Stimulated activated naive CD4-positive, alpha-beta T cell treated with Interleukin-2 at 50 U/mL for 16 hours (primary cell): ENCODE data around the gene TEX35.
"Not testable (repeated sequence)": the region's sequence is repeated elsewhere in the genome, so short reads cannot be mapped to it uniquely, and the experiment has no call there.

Experiments
- DNase-seq: peaks from one replicate; lab custom pipeline; 2025; lab: John Stamatoyannopoulos, UW

The TEX35 gene

DNA sequence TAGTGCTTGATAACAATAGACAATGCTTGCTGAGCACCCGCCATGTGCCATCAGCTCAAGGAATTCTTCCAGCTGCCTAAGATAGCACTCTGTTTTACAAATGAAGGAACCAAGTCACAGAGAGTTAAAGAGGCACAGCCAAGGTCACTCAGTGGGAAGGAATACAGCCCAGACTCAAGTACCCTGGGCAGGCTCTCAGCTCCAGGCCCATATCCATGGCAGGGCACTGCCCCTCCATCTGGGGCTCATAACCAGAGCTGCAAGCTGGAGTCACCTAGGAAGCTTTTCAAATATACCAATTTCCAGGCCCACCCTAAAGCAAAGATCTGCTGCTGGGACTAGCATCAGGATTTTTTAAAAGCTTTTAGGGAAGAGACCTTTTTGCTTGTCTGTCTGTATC lies 17.8 kb upstream of the TEX35 start:
- no peak for DNase-seq

DNA sequence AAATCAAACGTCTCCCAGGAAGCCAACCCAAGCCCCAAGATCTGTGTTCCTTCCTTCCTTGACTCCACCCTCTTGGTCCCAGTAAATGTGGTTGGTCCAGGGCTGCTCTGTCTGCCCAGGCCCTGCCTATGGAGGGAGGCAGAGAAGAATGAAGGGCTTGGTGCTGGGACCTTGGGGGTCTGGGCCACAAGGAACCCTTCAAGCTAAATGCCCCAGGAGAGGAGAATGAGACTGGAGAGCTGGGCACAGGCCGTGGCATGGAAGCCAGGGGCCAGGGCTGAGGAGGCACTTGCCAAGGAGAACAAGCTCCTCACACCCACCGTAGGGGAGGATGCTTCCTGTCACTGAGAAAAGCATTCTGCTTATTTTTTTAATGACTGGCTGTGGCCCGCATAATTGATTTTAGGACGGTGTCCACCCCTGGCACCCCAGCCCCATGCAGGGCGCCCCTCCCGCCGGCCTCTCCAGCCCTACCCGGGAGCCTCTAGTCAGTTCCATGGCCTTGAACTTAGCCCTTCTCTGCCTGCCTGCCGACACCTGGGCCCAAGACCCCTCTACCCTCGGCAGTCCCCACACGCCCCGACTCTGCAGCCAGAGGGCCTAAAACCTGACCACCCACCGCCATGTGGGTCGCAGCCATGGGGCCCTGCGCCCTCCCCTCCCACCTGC lies 17.0 kb upstream of the TEX35 start:
- DNase-seq, result no peak

DNA sequence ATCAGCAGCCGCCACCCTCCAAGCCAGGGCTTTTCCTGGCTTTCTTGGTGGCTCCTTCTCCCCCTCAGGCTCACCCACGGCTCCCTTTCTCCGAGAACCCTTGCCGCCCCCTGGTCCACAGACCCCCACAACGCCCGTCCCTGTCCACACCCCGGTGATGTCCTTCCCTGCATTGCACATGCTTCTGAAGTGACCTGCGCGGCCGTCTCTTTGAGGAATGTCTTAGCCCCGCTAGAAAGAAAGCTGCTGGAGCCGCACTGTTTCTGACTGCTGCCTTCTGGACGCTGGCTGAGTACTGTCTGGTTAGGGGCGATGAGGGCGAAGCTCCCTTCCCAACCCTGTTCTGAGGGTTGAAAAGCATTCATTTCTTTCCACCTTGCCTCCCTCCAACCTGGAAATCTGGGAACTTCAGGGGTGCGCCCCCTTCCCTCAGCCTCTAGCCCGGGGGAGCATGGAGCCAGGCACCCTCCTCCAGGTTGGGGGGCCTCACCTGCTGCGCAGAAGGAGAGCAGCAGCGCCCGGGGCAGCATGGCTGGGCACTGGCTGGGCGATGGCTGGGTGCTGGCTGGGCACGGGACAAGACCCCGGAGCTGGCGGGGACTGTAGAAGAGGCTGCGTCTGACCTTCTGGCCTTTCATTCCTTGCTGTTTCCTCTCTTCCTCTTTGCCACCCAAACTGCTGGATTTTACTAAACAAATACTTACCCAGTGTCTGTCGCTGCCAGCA lies 16.3 kb upstream of the TEX35 start, which contains the start of gene CLEC20A:
Gene CLEC20A (minus strand): TSS at position 555 of the 726 bp plus-strand sequence. CDS start 25 bp downstream, at position 530.
- no peak for DNase-seq

DNA sequence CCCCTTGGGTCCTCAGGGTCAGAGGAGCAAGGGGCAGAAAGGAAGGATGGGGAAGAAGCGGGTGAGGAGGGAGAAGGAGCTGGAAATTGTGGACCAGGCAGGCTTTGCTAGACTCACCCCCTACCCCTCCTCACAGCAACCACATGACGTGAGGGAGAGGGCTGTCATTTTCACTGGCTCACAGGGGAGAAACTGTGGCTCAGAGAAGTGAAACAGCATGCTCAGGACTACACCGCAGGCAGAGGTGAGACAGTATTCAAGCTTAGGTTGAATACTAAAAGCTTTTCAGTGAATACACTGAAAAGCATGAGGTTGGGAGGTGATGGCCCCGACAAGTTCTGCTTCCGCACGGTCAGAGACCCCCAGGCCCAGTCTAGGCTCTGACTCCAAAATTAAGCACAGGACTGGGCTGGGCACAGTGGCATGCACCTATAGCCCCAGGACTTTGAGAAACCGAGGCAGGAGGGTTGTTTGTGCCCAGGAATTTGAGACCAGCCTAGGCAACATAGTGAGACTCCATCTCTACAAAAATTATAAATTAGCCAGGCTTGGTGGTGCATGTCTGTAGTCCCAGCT lies 14.9 kb upstream of the TEX35 start:
- DNase-seq, result no peak

DNA sequence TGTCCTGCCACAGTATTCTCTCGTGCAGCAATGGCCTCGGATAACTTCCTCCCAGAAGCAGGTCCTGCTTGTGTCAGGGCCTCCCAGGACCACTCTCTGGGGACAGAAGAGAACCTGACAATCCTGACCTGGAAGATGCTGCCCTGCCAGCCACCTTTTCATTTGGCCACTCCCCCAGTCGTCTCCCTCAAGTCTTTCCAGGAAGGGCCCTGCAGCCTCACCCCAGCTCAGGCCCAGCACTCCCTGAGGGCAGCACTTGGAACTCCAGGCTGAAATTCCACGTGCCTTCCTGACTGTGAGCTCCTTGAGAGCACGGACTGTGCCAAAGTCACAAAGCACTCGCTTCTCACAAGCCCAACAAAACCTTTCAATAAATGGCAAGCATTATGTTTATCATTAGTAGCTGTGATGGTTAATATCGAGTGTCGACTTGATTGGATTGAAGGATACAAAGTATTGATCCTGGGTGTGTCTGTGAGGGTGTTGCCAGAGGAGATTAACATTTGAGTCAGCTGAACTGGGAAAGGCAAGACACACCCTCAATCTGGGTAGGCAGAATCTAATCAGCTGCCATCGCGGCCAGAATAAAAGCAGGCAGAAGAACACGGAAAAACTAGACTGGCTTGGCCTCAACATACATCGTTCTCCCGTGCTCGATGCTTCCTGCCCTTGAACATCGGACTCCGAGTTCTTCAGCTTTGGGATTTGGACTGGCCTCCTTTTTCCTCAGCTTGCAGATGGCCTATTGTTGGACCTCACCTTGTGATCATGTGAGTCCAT lies 13.8 kb upstream of the TEX35 start:
- DNase-seq, result no peak

DNA sequence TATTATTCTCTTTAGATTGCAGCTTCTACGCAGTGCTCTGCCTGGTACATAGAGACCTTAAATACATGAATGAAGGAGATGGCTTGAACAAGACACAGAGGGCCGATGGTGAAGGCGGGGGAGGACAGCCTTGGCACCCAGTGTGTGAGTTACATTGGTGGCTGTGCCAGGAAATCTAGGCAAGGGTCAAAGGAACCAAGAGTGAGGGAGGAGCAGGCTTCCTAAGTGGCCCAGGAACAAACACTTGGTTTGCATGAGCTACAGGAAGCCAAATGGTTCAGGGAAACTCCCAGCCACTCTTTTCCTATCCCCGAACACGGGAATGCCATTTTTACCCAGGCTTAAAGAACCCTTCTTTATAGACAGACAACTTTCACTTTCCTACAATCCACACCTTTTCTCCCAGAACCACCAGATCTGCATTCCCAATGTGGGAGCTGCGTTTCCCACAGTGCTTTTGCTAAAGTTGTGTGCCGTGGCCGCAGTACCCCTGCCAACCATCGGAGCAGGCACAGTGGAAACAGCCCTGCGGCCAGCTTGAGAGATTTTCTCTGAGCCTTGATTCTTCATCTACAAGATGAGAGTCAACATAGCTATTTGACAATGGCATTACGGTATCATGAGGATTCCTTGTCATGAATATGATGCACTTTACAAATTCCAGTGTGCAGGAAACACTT lies 12.7 kb upstream of the TEX35 start:
- DNase-seq, result no peak

DNA sequence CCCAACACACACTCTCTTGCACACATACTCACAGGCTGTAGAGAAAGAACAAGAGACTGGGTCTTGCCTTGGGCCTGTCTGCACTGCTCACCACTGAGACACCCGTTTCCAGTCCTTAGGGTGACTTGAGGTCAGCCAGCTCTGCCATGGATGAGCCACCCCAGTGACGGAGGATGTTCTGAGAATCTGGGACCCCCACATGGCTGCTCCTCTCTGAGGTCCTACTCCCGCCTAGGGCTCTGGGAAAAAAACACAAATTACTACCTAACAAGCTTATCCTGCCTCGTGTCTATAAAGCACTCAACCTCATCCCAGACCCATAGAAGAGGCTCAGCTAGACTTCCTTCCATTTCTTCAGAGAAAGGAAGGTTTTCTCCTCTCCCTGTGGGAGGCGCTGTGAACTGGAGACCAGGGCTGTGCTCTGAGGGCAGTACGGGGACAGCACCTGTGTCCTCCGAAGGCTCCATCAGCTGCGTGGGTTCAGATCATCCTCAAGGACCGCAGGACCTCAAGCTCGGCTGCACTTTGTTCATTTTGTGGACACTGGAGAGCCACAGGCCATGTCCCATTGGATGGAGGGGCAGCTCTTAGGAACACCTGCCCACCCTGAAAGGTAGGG lies 11.9 kb upstream of the TEX35 start:
- DNase-seq, result no peak

DNA sequence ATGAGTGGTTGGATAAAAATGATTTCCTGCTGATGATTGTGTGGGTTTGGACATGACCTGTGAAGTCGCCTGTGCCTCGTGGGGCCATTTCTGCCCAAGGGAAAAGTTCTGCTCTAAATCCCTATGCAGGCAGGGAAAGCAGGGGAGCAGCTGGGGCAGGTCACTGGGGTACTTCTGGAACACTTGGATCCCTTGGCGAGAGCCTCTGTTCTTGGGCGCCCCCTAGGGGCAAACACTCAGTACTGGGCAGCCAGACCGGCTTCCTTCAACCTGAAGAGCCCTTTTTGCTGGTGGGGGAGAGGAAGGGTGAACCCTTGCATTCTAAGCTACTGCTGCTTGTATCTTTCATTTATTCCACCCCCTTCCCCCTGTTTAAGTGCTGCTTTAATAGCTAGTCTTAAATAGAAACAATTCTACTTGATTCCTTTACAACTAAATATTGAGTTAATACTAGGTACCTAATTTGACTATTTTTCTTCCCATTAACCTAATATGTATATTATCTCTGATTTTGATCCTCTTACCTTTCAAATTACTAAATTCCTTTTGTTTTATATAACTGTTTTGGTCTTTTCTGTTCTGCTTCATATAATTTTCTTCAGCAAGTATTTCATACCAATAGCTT lies 11.1 kb upstream of the TEX35 start:
- peak; percentile 6 for DNase-seq

DNA sequence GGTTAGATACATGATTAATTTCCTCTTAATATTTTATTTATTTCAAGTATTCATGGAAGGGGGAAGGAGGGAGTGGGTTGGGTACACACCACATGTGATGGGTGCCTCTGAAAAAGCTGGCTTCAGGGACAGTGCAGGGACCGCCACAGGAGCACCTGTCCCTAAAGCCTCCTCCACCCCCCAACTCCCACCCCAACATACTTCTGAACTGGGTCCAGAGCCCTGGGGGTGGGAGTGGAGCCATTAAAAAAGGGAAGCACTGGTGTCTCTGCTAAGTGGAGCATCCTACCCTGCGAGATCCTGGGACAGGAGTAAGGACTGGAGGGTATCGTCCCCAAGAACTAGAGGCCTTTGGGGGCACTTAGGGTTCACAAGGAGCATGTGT lies 10.6 kb upstream of the TEX35 start:
- DNase-seq, result no peak

DNA sequence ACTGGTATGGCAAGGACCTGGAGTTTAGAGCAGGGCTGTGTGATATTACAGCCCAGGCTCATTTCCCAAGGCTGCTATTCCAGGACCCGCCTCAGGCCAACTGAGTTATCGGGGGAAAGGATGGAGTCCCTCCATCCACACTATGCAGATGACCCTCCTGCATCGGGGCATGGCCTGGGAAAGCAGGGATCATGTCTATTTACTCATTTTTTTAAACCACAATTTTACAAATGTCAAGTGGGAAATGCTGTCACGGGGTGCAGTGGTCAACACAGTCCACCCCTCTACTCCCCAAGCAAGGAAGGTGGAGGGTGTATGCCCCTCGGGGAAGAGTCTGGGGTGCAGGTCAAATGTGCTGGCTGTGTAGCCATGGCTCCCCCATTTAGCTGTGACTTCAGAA lies 10.1 kb upstream of the TEX35 start:
- DNase-seq, result no peak

DNA sequence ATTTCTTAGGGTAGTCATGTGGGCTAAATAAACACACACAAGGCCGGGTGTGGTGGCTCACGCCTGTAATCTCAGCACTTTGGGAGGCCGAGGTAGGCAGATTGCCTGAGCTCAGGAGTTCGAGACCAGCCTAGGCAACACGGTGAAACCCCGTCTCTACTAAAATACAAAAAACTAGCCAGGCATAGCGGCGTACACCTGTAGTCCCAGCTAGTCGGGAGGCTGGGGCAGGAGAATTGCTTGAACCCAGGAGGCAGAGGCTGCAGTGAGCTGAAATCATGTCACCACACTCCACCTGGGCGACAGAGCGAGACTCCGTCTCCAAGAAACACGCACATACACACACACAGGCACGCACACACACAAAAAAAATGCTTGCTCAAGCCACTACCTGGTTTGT lies 9.6 kb upstream of the TEX35 start:
- DNase-seq, result not testable (repeated sequence)

DNA sequence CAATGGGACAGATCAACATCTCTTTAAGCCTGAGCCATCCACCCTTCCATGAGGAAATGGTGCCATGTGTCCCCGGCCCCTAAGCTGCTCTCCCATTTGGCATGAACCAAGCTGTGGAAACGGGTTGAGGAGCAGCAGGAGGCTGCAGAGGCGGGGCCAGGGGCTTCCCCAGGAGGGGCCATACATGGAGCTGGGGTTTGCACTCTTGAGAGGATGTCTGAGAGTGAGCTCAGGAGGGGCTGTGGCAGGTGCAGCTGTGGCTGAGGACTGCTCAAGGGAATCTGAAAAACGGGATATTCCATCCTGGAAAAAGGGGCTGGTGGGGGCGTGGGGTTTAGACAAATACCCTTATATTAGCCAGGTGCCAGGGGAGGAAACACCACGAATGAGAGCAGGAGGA lies 9.1 kb upstream of the TEX35 start:
- DNase-seq, result no peak

DNA sequence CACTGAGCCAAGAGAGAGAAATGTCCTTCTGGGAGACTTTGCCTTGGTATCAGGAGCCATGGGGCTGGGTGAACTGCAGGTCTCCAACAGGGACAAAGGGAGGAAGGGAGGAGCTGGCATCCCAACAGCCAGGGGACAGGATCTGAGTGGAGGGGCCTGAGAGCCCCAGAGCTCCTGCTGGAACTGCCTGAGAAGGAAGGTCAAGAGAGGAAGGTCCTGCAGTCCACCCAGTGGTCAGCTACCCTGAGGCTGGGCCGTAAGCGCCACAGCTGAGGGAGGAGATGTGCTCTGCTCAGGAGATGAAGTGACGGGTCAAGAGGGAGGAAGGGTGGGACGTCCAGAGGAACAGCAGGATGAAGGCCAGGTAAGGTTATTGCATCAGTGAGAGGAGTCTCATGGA lies 8.6 kb upstream of the TEX35 start:
- no peak for DNase-seq

DNA sequence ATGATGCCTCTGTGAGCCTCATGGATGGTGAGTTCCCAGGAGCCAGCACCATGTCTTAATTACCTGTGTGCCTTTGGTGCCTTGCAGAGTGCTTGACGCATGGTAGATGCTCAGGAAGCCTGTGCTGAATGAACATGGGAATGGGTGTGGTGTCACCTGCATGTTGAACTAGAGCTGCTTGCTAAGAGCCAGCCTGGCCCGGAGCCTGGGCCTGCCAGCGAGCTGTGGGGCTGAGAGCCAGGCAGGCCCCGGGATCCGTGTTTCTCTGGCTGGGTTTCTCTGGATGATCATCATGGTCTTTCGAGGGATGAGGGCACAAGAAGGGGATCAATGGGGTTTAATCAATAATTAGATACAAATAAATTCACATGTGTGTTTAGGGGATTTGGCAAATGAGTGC lies 6.7 kb upstream of the TEX35 start:
- DNase-seq, result no peak

DNA sequence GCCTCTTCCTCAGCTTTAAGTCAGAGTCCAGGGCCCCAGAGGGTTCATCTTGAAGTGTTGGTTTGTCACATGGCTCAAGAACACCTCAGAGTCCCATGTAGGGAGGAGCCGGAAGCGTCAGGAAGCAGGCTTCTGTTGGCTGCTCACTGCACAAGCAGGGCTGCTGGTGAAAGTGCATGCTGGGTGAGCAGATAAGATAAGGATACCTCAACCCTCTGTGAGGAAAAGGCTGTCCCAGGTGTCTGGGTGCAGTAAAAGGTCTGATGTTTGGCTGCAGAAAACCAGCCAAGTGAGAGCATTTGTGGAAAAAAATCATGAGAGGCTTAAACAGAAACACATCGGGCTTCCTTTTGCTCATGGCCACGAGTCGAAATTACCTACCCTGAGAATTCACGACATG lies 6.2 kb upstream of the TEX35 start:
- no peak for DNase-seq

DNA sequence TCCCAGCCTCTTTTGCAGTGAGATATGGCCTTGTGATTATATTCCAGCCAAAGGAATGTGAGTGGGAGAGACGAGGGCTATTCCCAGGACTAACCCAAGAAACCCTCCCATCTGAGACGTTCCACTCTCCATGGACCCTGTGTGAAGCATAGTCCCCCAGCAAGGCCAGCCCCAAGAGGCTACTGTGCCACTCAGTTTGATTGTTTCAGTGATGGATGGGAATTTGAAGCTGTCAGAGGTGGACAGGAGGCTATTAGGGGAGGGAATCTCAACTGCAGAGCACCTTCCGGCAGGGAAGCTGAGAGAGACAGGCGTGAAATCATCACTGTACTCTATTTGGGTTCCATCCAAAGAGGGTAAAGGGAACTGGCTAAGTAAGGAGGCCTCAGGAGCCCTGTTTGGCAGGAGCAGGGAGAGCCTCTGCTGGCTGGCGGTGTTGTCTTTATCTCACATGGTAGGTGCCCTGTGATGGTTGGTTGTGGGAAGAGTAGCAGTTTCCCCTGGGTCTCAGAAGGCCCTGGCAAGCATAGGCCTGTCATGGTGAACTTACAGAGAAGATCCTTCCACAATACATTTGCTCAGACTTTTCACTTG lies 3.4 kb upstream of the TEX35 start:
- DNase-seq, result no peak

DNA sequence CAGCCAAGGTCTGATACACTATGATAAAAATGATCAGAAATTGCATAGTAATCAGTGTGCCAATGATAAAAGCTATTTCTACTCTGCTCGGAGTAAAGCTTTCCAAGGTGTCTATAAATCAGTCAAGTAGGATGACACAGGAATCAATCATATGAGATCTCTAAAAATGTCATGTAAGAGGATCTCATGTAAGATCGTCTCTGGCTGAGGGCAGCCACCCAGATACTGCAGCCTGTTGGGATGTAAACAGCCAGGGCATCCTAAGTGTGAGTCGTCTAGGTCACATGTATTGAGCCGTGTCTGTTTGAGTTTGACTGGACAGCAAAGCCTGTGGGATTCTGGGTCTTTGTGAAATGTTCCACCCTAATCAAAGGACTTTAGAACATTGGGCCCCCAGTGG lies 2.8 kb upstream of the TEX35 start:
- no peak for DNase-seq

DNA sequence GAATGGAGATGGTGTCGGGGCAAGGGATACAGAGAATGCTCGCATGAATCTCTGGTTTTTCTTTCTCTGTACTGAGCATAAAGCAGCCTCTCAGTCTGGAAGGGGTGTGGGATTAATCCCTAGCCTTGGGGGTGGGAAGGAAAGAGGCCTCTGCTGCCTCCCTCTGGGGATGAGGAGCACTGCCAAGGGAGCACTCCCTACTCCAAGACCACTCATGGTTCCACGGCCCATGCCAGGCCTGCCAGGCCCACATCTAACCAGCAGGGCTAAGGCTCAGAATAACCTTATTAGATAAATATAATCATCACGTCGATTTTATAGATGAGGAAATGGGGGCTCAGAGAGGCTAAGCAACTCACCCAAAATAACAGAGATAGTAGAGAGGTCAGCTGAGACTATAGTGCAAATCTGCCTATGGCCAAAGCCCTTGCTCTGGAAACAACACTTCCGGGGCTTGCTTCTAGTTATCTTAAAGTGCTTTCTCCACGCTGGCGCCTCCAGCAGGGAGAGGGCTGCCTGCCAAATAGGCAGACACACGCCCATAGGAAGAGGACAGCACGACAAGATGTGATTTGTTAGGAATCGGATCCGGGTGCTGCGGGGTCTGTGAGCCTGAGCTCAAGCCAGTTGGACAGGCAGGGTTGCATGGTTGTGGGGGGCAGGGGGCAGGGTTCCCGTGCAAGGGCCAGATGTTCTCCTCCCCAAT lies 522 bp downstream of the TEX35 start:
- no peak for DNase-seq

DNA sequence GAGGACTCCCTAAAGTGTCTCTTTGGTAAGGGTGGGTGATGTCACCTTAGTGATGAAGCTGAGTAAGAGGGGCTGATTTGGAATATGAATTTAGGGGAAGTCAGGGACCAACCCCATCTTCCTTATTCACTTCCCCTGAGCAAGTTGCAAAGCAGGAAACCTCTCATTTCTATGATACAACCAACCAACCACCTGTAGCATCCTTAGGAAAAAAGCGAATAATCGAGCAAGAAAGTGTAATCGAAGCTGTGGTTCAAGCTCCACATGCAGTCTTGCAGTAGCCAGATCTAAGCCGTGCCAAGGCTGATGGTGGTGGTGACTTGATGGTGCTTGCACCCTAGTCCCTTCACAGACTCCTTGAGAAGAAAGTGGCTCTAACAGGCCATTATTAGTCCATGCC lies 3.2 kb downstream of the TEX35 start:
- no peak for DNase-seq

DNA sequence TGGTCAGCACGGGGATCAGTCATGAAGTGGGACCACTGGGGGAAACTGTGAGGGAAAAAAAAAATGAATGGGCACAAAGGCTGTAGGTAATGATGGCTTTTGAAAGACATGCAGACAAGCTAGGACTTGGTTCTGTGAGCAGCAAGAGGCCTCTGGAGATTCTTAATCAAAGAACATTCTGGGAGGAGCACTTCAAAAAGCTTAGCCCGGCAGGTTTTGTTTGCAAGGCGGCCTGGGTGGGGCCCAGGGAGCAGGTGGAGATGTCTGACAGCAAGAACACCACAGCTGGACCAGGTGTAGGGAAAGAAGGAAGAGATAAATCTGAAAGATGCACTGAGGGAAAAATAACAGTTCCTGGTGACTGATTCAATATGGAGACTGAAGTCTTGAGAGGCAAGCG lies 6.0 kb downstream of the TEX35 start:
- no peak for DNase-seq
